Measurements from ENCODE around the gene SPR.

The SPR gene

GRCh38 chr2:72917138-72917876 is 30.1 kb downstream of the SPR start, which contains the start of gene EMX1:
Gene EMX1 (plus strand): TSS chr2:72917519. CDS start chr2:72917853, 334 bp downstream.
- Histone ChIP-seq H3K36me3 (ENCODE audit: control insufficient read depth in 2 of 2, insufficient read depth in 2 of 2, low read length in 2 of 2) (no peaks in the 10 kb centered on the region), H3K4me1 (ENCODE audit: control insufficient read depth, insufficient read depth, low read length) (peaks cover 45% of the 10 kb centered on the region), H3K9ac (ENCODE audit: low read length in 2 of 2) (no peak within 1 kb of the TSS), H3K27ac (ENCODE audit: low read length) (no peak within 1 kb of the TSS), H3K27me3 (ENCODE audit: control insufficient read depth in 1 of 2, insufficient read depth in 2 of 2, low read length in 2 of 2) (peaks cover 77 to 95% of the 10 kb centered on the region in 2 donors), H3K9me3 (ENCODE audit: control insufficient read depth in 2 of 2, low read length in 2 of 2) (no peaks in the 10 kb centered on the region), H3K4me3 (ENCODE audit: low read length in 2 of 2) (peak within 1 kb of the TSS; percentile 51 to 64)

- Histone ChIP-seq H3K4me1 (ENCODE audit: control insufficient read depth, insufficient read depth, low read length) (peaks cover 45% of the 10 kb centered on the region), H3K36me3 (ENCODE audit: control insufficient read depth in 2 of 2, insufficient read depth in 2 of 2, low read length in 2 of 2) (no peaks in the 10 kb centered on the region), H3K27me3 (ENCODE audit: control insufficient read depth in 1 of 2, insufficient read depth in 2 of 2, low read length in 2 of 2) (peaks cover 80 to 100% of the 10 kb centered on the region in 2 donors), H3K9me3 (ENCODE audit: control insufficient read depth in 2 of 2, low read length in 2 of 2) (no peaks in the 10 kb centered on the region), H3K27ac (ENCODE audit: low read length) (no peak overlapping the region), H3K4me3 (ENCODE audit: low read length in 2 of 2) (peak overlapping the region in 1 of 2 donors; percentile 64), H3K9ac (ENCODE audit: low read length in 2 of 2) (no peak overlapping the region)
These were observed 30.8 kb downstream of the SPR start for GRCh38 chr2:72917877-72918553.

- Histone ChIP-seq H3K36me3 (ENCODE audit: control insufficient read depth in 2 of 2, insufficient read depth in 2 of 2, low read length in 2 of 2) (no peaks in the 10 kb centered on the region), H3K9me3 (ENCODE audit: control insufficient read depth in 2 of 2, low read length in 2 of 2) (no peaks in the 10 kb centered on the region), H3K27ac (ENCODE audit: low read length) (no peak overlapping the region), H3K9ac (ENCODE audit: low read length in 2 of 2) (no peak overlapping the region), H3K4me3 (ENCODE audit: low read length in 2 of 2) (peak overlapping the region; percentile 43 to 60), H3K27me3 (ENCODE audit: control insufficient read depth in 1 of 2, insufficient read depth in 2 of 2, low read length in 2 of 2) (peaks cover 80 to 100% of the 10 kb centered on the region in 2 donors), H3K4me1 (ENCODE audit: control insufficient read depth, insufficient read depth, low read length) (peaks cover 56% of the 10 kb centered on the region)
These were observed 32.5 kb downstream of the SPR start for GRCh38 chr2:72919414-72920317.

GRCh38 chr2:72920318-72921087 is 33.3 kb downstream of the SPR start:
- Histone ChIP-seq H3K36me3 (ENCODE audit: control insufficient read depth in 2 of 2, insufficient read depth in 2 of 2, low read length in 2 of 2) (no peaks in the 10 kb centered on the region), H3K4me1 (ENCODE audit: control insufficient read depth, insufficient read depth, low read length) (peaks cover 54% of the 10 kb centered on the region), H3K4me3 (ENCODE audit: low read length in 2 of 2) (peak overlapping the region; percentile 43 to 60), H3K9me3 (ENCODE audit: control insufficient read depth in 2 of 2, low read length in 2 of 2) (no peaks in the 10 kb centered on the region), H3K9ac (ENCODE audit: low read length in 2 of 2) (no peak overlapping the region), H3K27me3 (ENCODE audit: control insufficient read depth in 1 of 2, insufficient read depth in 2 of 2, low read length in 2 of 2) (peaks cover 80 to 100% of the 10 kb centered on the region in 2 donors), H3K27ac (ENCODE audit: low read length) (no peak overlapping the region)

- Histone ChIP-seq H3K27ac (ENCODE audit: low read length) (no peak overlapping the region), H3K9me3 (ENCODE audit: control insufficient read depth in 2 of 2, low read length in 2 of 2) (no peaks in the 10 kb centered on the region), H3K4me3 (ENCODE audit: low read length in 2 of 2) (no peak overlapping the region), H3K4me1 (ENCODE audit: control insufficient read depth, insufficient read depth, low read length) (peaks cover 46% of the 10 kb centered on the region), H3K9ac (ENCODE audit: low read length in 2 of 2) (no peak overlapping the region), H3K27me3 (ENCODE audit: control insufficient read depth in 1 of 2, insufficient read depth in 2 of 2, low read length in 2 of 2) (peaks cover 82 to 97% of the 10 kb centered on the region in 2 donors), H3K36me3 (ENCODE audit: control insufficient read depth in 2 of 2, insufficient read depth in 2 of 2, low read length in 2 of 2) (no peaks in the 10 kb centered on the region)
These were observed 34.1 kb downstream of the SPR start for GRCh38 chr2:72921088-72921851.

GRCh38 chr2:72921853-72922252 is 34.6 kb downstream of the SPR start:
- H3K27ac ChIP-seq (ENCODE audit: low read length): no peak overlapping the region
- no peak overlapping the region for H3K9ac ChIP-seq (ENCODE audit: low read length in 2 of 2)
- no peaks in the 10 kb centered on the region for H3K36me3 ChIP-seq (ENCODE audit: control insufficient read depth in 2 of 2, insufficient read depth in 2 of 2, low read length in 2 of 2)
- peaks cover 82 to 97% of the 10 kb centered on the region in 2 donors for H3K27me3 ChIP-seq (ENCODE audit: control insufficient read depth in 1 of 2, insufficient read depth in 2 of 2, low read length in 2 of 2)
- peaks cover 40% of the 10 kb centered on the region for H3K4me1 ChIP-seq (ENCODE audit: control insufficient read depth, insufficient read depth, low read length)
- no peaks in the 10 kb centered on the region for H3K9me3 ChIP-seq (ENCODE audit: control insufficient read depth in 2 of 2, low read length in 2 of 2)
- no peak overlapping the region for H3K4me3 ChIP-seq (ENCODE audit: low read length in 2 of 2)

GRCh38 chr2:72923833-72924352 is 36.7 kb downstream of the SPR start:
- H3K27me3 ChIP-seq (ENCODE audit: control insufficient read depth in 1 of 2, insufficient read depth in 2 of 2, low read length in 2 of 2): peaks cover 88 to 89% of the 10 kb centered on the region in 2 donors
- no peaks in the 10 kb centered on the region for H3K9me3 ChIP-seq (ENCODE audit: control insufficient read depth in 2 of 2, low read length in 2 of 2)
- H3K36me3 ChIP-seq (ENCODE audit: control insufficient read depth in 2 of 2, insufficient read depth in 2 of 2, low read length in 2 of 2): no peaks in the 10 kb centered on the region
- H3K4me1 ChIP-seq (ENCODE audit: control insufficient read depth, insufficient read depth, low read length): peaks cover 23% of the 10 kb centered on the region
- H3K27ac ChIP-seq (ENCODE audit: low read length): no peak overlapping the region
- no peak overlapping the region for H3K9ac ChIP-seq (ENCODE audit: low read length in 2 of 2)
- H3K4me3 ChIP-seq (ENCODE audit: low read length in 2 of 2): no peak overlapping the region

- peaks cover 23% of the 10 kb centered on the region for H3K4me1 ChIP-seq (ENCODE audit: control insufficient read depth, insufficient read depth, low read length)
- no peak overlapping the region for H3K27ac ChIP-seq (ENCODE audit: low read length)
- no peaks in the 10 kb centered on the region for H3K9me3 ChIP-seq (ENCODE audit: control insufficient read depth in 2 of 2, low read length in 2 of 2)
- H3K27me3 ChIP-seq (ENCODE audit: control insufficient read depth in 1 of 2, insufficient read depth in 2 of 2, low read length in 2 of 2): peaks cover 86% of the 10 kb centered on the region in 2 donors
- no peaks in the 10 kb centered on the region for H3K36me3 ChIP-seq (ENCODE audit: control insufficient read depth in 2 of 2, insufficient read depth in 2 of 2, low read length in 2 of 2)
- no peak overlapping the region for H3K9ac ChIP-seq (ENCODE audit: low read length in 2 of 2)
- no peak overlapping the region for H3K4me3 ChIP-seq (ENCODE audit: low read length in 2 of 2)
These were observed 37.4 kb downstream of the SPR start for GRCh38 chr2:72924353-72925240.

Data from stomach smooth muscle (tissue), 2 donors.